ENCODE measurements around the gene DCUN1D2.

The DCUN1D2 gene

GRCh38 chr13:113490496-113491417, at the start of gene DCUN1D2:
TSS of gene DCUN1D2 (minus strand) at chr13:113490711. CDS start at chr13:113490669, 42 bp downstream.
- H3K4me3 ChIP-seq (ENCODE audit: low read length): peak within 1 kb of the TSS; percentile 96
- H3K9ac ChIP-seq (ENCODE audit: low read depth, low read length): peak within 1 kb of the TSS; percentile 84
- H3K27me3 ChIP-seq (ENCODE audit: insufficient read depth, low read length): no peaks in the 10 kb centered on the region
- peaks cover 25% of the 10 kb centered on the region for H3K4me1 ChIP-seq (ENCODE audit: insufficient read depth, low read length)
- no peaks in the 10 kb centered on the region for H3K9me3 ChIP-seq (ENCODE audit: insufficient read depth, low read depth, low read length)
- peaks cover 9% of the 10 kb centered on the region; the same call in 1 of the 2 replicates for H3K36me3 ChIP-seq (ENCODE audit: insufficient read depth, low read depth, low read length)
- peak within 1 kb of the TSS; percentile 23 for H3K27ac ChIP-seq (ENCODE audit: low read length)

- H3K9ac ChIP-seq (ENCODE audit: low read depth, low read length): no peak overlapping the region
- no peaks in the 10 kb centered on the region for H3K9me3 ChIP-seq (ENCODE audit: insufficient read depth, low read depth, low read length)
- no peak overlapping the region for H3K4me3 ChIP-seq (ENCODE audit: low read length)
- no peak overlapping the region for H3K27ac ChIP-seq (ENCODE audit: low read length)
- H3K27me3 ChIP-seq (ENCODE audit: insufficient read depth, low read length): no peaks in the 10 kb centered on the region
- no peaks in the 10 kb centered on the region for H3K4me1 ChIP-seq (ENCODE audit: insufficient read depth, low read length)
- peaks cover 19% of the 10 kb centered on the region for H3K36me3 ChIP-seq (ENCODE audit: insufficient read depth, low read depth, low read length)
These were observed 49.3 kb upstream of the DCUN1D2 start for GRCh38 chr13:113539822-113540221.

GRCh38 chr13:113539176-113539575, 48.7 kb upstream of the DCUN1D2 start:
- Histone ChIP-seq H3K9me3 (ENCODE audit: insufficient read depth, low read depth, low read length) (no peaks in the 10 kb centered on the region), H3K36me3 (ENCODE audit: insufficient read depth, low read depth, low read length) (peaks cover 22% of the 10 kb centered on the region), H3K4me3 (ENCODE audit: low read length) (no peak overlapping the region), H3K4me1 (ENCODE audit: insufficient read depth, low read length) (no peaks in the 10 kb centered on the region), H3K27me3 (ENCODE audit: insufficient read depth, low read length) (no peaks in the 10 kb centered on the region), H3K9ac (ENCODE audit: low read depth, low read length) (no peak overlapping the region), H3K27ac (ENCODE audit: low read length) (no peak overlapping the region)

GRCh38 chr13:113538689-113539058, 48.2 kb upstream of the DCUN1D2 start:
- Histone ChIP-seq H3K4me3 (ENCODE audit: low read length) (no peak overlapping the region), H3K9me3 (ENCODE audit: insufficient read depth, low read depth, low read length) (no peaks in the 10 kb centered on the region), H3K36me3 (ENCODE audit: insufficient read depth, low read depth, low read length) (peaks cover 25% of the 10 kb centered on the region), H3K4me1 (ENCODE audit: insufficient read depth, low read length) (no peaks in the 10 kb centered on the region), H3K9ac (ENCODE audit: low read depth, low read length) (no peak overlapping the region), H3K27me3 (ENCODE audit: insufficient read depth, low read length) (no peaks in the 10 kb centered on the region), H3K27ac (ENCODE audit: low read length) (no peak overlapping the region)

GRCh38 chr13:113537909-113538688, 47.6 kb upstream of the DCUN1D2 start:
- Histone ChIP-seq H3K9ac (ENCODE audit: low read depth, low read length) (no peak overlapping the region), H3K4me1 (ENCODE audit: insufficient read depth, low read length) (no peaks in the 10 kb centered on the region), H3K4me3 (ENCODE audit: low read length) (no peak overlapping the region), H3K36me3 (ENCODE audit: insufficient read depth, low read depth, low read length) (peaks cover 25% of the 10 kb centered on the region), H3K9me3 (ENCODE audit: insufficient read depth, low read depth, low read length) (no peaks in the 10 kb centered on the region), H3K27ac (ENCODE audit: low read length) (no peak overlapping the region), H3K27me3 (ENCODE audit: insufficient read depth, low read length) (no peaks in the 10 kb centered on the region)

GRCh38 chr13:113537205-113537604, 46.7 kb upstream of the DCUN1D2 start:
- Histone ChIP-seq H3K27me3 (ENCODE audit: insufficient read depth, low read length) (no peaks in the 10 kb centered on the region), H3K4me3 (ENCODE audit: low read length) (no peak overlapping the region), H3K9ac (ENCODE audit: low read depth, low read length) (no peak overlapping the region), H3K36me3 (ENCODE audit: insufficient read depth, low read depth, low read length) (peaks cover 22% of the 10 kb centered on the region), H3K4me1 (ENCODE audit: insufficient read depth, low read length) (no peaks in the 10 kb centered on the region), H3K9me3 (ENCODE audit: insufficient read depth, low read depth, low read length) (no peaks in the 10 kb centered on the region), H3K27ac (ENCODE audit: low read length) (no peak overlapping the region)

- no peaks in the 10 kb centered on the region for H3K27me3 ChIP-seq (ENCODE audit: insufficient read depth, low read length)
- no peaks in the 10 kb centered on the region; the same call in 1 of the 2 replicates for H3K4me1 ChIP-seq (ENCODE audit: insufficient read depth, low read length)
- H3K36me3 ChIP-seq (ENCODE audit: insufficient read depth, low read depth, low read length): peaks cover 24% of the 10 kb centered on the region
- no peak overlapping the region for H3K27ac ChIP-seq (ENCODE audit: low read length)
- H3K4me3 ChIP-seq (ENCODE audit: low read length): no peak overlapping the region
- no peak overlapping the region for H3K9ac ChIP-seq (ENCODE audit: low read depth, low read length)
- H3K9me3 ChIP-seq (ENCODE audit: insufficient read depth, low read depth, low read length): no peaks in the 10 kb centered on the region
These were observed 46.1 kb upstream of the DCUN1D2 start for GRCh38 chr13:113536461-113537110.

- H3K4me1 ChIP-seq (ENCODE audit: insufficient read depth, low read length): no peaks in the 10 kb centered on the region; the same call in 1 of the 2 replicates
- peaks cover 19% of the 10 kb centered on the region for H3K36me3 ChIP-seq (ENCODE audit: insufficient read depth, low read depth, low read length)
These were observed 44.9 kb upstream of the DCUN1D2 start for GRCh38 chr13:113535381-113535781.

GRCh38 chr13:113534236-113534860, 43.8 kb upstream of the DCUN1D2 start:
- Histone ChIP-seq H3K4me1 (ENCODE audit: insufficient read depth, low read length) (no peaks in the 10 kb centered on the region; the same call in 1 of the 2 replicates), H3K4me3 (ENCODE audit: low read length) (no peak overlapping the region), H3K9me3 (ENCODE audit: insufficient read depth, low read depth, low read length) (no peaks in the 10 kb centered on the region), H3K27me3 (ENCODE audit: insufficient read depth, low read length) (no peaks in the 10 kb centered on the region), H3K36me3 (ENCODE audit: insufficient read depth, low read depth, low read length) (peaks cover 14% of the 10 kb centered on the region), H3K27ac (ENCODE audit: low read length) (no peak overlapping the region), H3K9ac (ENCODE audit: low read depth, low read length) (no peak overlapping the region)

More at GRCh38 chr13:113535381-113535781, 44.9 kb upstream of the DCUN1D2 start:
- H3K27me3 ChIP-seq (ENCODE audit: insufficient read depth, low read length): no peaks in the 10 kb centered on the region
- H3K27ac ChIP-seq (ENCODE audit: low read length): no peak overlapping the region
- H3K9ac ChIP-seq (ENCODE audit: low read depth, low read length): no peak overlapping the region; the same call in 1 of the 2 replicates
- no peak overlapping the region for H3K4me3 ChIP-seq (ENCODE audit: low read length)
- no peaks in the 10 kb centered on the region for H3K9me3 ChIP-seq (ENCODE audit: insufficient read depth, low read depth, low read length)

GRCh38 chr13:113533161-113533840, 42.8 kb upstream of the DCUN1D2 start:
- Histone ChIP-seq H3K4me1 (ENCODE audit: insufficient read depth, low read length) (no peaks in the 10 kb centered on the region; the same call in 1 of the 2 replicates), H3K27me3 (ENCODE audit: insufficient read depth, low read length) (no peaks in the 10 kb centered on the region), H3K36me3 (ENCODE audit: insufficient read depth, low read depth, low read length) (peaks cover 19% of the 10 kb centered on the region), H3K9me3 (ENCODE audit: insufficient read depth, low read depth, low read length) (no peaks in the 10 kb centered on the region), H3K27ac (ENCODE audit: low read length) (no peak overlapping the region), H3K9ac (ENCODE audit: low read depth, low read length) (no peak overlapping the region), H3K4me3 (ENCODE audit: low read length) (no peak overlapping the region)
